ENCODE measurements around the gene RNF150. TPM values are rescaled to one million over a fixed set of nuclear protein-coding genes. Genes with fewer than 3 reads are reported as not detected.

RNF150 gene
- polyA plus RNA-seq, 2 of the 4 experiments (the other 2 are of a cell fraction): 0.21 to 0.34 TPM

- POLR2A ChIA-PET: no interaction called here
- no peak for FAIRE-seq
Observed at GRCh38 chr4:141045848-141046247, 87.4 kb downstream of the RNF150 start.

DNA sequence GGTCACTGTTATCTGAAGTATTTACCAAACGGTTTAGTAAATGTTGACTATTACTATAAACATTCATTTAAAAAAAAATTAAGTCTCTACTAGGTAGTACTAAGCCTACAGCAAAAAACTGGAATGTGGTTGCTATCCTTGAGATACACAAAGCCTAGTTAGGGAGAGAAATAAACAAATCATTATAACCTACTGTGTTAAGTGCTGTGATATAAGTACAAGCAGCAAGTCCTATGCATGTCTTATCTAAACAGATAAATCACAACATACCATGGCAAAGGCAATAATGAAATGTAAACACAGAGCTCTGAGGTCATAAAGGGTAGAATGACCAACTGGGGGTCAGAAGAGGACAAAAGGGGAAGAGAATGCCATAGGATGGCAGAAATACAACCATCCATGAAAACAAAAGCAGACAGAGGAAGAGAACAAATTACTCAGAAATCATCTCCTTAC is 92.2 kb downstream of the RNF150 start:
- no peaks in the 10 kb centered on the region for H3K9me3 ChIP-seq
- no peak overlapping the region for H3K4me2 ChIP-seq
- 10% methylated on average over 1 of the region's 1 CpG for WGBS (ENCODE audit: missing lambda C conversion rate)
- no peak for ATAC-seq
- FAIRE-seq: no peak
- H3K4me1 ChIP-seq: no peaks in the 10 kb centered on the region
- no peak for DNase-seq (ENCODE audit: low read depth in 1 of 2, low spot score in 1 of 2)
- H3K4me3 ChIP-seq: no peak overlapping the region
- no peak overlapping the region for H3K27ac ChIP-seq
- TF ChIP-seq TFCP2L1 (CRISPR knock-in tag; IDR thresholded peaks at IDR 0.05) (no peak), CHD2 (IDR thresholded peaks at IDR 0.05; ENCODE audit: low read length, partially characterized antibody) (no peak), ZC3H11A (IDR thresholded peaks at IDR 0.05) (no peak), HEYL (CRISPR knock-in tag; IDR thresholded peaks at IDR 0.05) (no peak), HOXB5 (CRISPR knock-in tag; IDR thresholded peaks at IDR 0.05) (no peak), RFX5 (IDR thresholded peaks at IDR 0.05) (no peak), HOXB13 (CRISPR knock-in tag; IDR thresholded peaks at IDR 0.05; ENCODE audit: low read depth) (no peak), BHLHE40 (IDR thresholded peaks at IDR 0.05; ENCODE audit: low read depth, low read length) (no peak), CBX2 (IDR thresholded peaks at IDR 0.05; ENCODE audit: borderline replicate concordance, low read depth) (no peak), BCL3 (IDR thresholded peaks at IDR 0.05) (no peak), CBX8 (IDR thresholded peaks at IDR 0.05) (no peak), ZFP36 (IDR thresholded peaks at IDR 0.05; ENCODE audit: borderline replicate concordance, partially characterized antibody) (no peak)
- POLR2A ChIA-PET: no interaction called here
- CTCF ChIA-PET: no interaction called here

More at GRCh38 chr4:141045848-141046247, 87.4 kb downstream of the RNF150 start:
- 52% methylated on average over 4 of the region's 4 CpGs for WGBS (ENCODE audit: missing lambda C conversion rate)
- Histone ChIP-seq H3K4me1 (no peaks in the 10 kb centered on the region), H3K9me3 (0 out of 3 replicates have a peak, but pooled peaks cover 3% of the 10 kb centered on the region), H3K4me3 (no peak overlapping the region), H3K27ac (no peak overlapping the region), H3K4me2 (no peak overlapping the region)
- DNase-seq (ENCODE audit: low read depth in 1 of 2, low spot score in 1 of 2): no peak
- no peak for TF ChIP-seq POLR2AphosphoS2 (conservative IDR thresholded peaks at IDR 0.05; ENCODE audit: low read length)
- no peak for ATAC-seq
- CTCF ChIA-PET: no interaction called here

- no peaks in the 10 kb centered on the region for H3K9me3 ChIP-seq
- ChIA-PET CTCF (no interaction called here), POLR2A (no interaction called here)
- H3K4me3 ChIP-seq: no peak overlapping the region
- DNase-seq (ENCODE audit: low read depth in 1 of 2, low spot score in 1 of 2): no peak
- TF ChIP-seq TP53 (CRISPR knock-in tag; IDR thresholded peaks at IDR 0.05): no peak
- no peak for FAIRE-seq
- ATAC-seq: no peak
- H3K27ac ChIP-seq: no peak overlapping the region
- H3K4me2 ChIP-seq: no peak overlapping the region
- 65% methylated on average over 2 of the region's 2 CpGs for WGBS (ENCODE audit: missing lambda C conversion rate)
- no peaks in the 10 kb centered on the region for H3K4me1 ChIP-seq
Observed at GRCh38 chr4:141039156-141039555, 94.1 kb downstream of the RNF150 start.

- DNase-seq (ENCODE audit: low read depth in 1 of 2, low spot score in 1 of 2): no peak
- Histone ChIP-seq H3K27ac (no peak overlapping the region), H3K4me2 (no peak overlapping the region), H3K4me1 (no peaks in the 10 kb centered on the region), H3K9me3 (no peaks in the 10 kb centered on the region), H3K4me3 (no peak overlapping the region)
- no peak for FAIRE-seq
- POLR2A ChIA-PET: no interaction called here
- CTCF ChIA-PET: no interaction called here
- TF ChIP-seq NPAS2 (CRISPR knock-in tag; IDR thresholded peaks at IDR 0.05; ENCODE audit: borderline replicate concordance): no peak
- no peak for TF ChIP-seq KDM5A (IDR thresholded peaks at IDR 0.05)
- no peak for TF ChIP-seq MAZ (IDR thresholded peaks at IDR 0.05; ENCODE audit: borderline replicate concordance, low read depth, low read length)
- TF ChIP-seq RAD21 (conservative IDR thresholded peaks at IDR 0.05 in 1 of 2, IDR thresholded peaks at IDR 0.05 in 1 of 2): no peak
- TF ChIP-seq RARB (CRISPR knock-in tag; IDR thresholded peaks at IDR 0.05): no peak
- no peak for TF ChIP-seq HDAC2 (IDR thresholded peaks at IDR 0.05)
- TF ChIP-seq, protein P1, sequence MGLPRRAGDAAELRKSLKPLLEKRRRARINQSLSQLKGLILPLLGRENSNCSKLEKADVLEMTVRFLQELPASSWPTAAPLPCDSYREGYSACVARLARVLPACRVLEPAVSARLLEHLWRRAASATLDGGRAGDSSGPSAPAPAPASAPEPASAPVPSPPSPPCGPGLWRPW (IDR thresholded peaks at IDR 0.05): no peak
- TF ChIP-seq HOXA7 (CRISPR knock-in tag; IDR thresholded peaks at IDR 0.05): no peak
- no peak for TF ChIP-seq FOSB (CRISPR knock-in tag; IDR thresholded peaks at IDR 0.05)
- no peak for TF ChIP-seq CEBPB (IDR thresholded peaks at IDR 0.05)
- no peak for TF ChIP-seq TP53 (CRISPR knock-in tag; IDR thresholded peaks at IDR 0.05)
- no peak for TF ChIP-seq POLR2A (IDR thresholded peaks at IDR 0.05; ENCODE audit: low read length)
- no peak for TF ChIP-seq POLR2AphosphoS2 (conservative IDR thresholded peaks at IDR 0.05; ENCODE audit: low read length)
- no peak for TF ChIP-seq CBX2 (IDR thresholded peaks at IDR 0.05; ENCODE audit: borderline replicate concordance, low read depth)
- 44% methylated on average over 3 of the region's 3 CpGs for WGBS (ENCODE audit: missing lambda C conversion rate)
- no peak for ATAC-seq
Observed at GRCh38 chr4:141038428-141038827, 94.8 kb downstream of the RNF150 start.

Data from A549 (cell line).